ENCODE data around the gene DNAJC10. TPM values are rescaled to one million over a fixed set of nuclear protein-coding genes. Genes with fewer than 3 reads are reported as not detected.

The DNAJC10 gene
- total RNA-seq, 2 experiments from 2014 or later: 34.0 to 34.1 TPM

- peaks cover 29% of the 10 kb centered on the region for H3K27me3 Mint-ChIP-seq
- H3K4me1 Mint-ChIP-seq (ENCODE audit: low read depth): no peaks in the 10 kb centered on the region
- ChIA-PET CTCF (no interaction called here), POLR2A (no interaction called here)
- ATAC-seq (ENCODE audit: poor library complexity): no peak
- H3K36me3 Mint-ChIP-seq (ENCODE audit: low read depth): no peaks in the 10 kb centered on the region
- no peak overlapping the region for H3K4me3 ChIP-seq (ENCODE audit: low read length)
- DNase-seq: no peak
- no peak overlapping the region for H3K27ac Mint-ChIP-seq
- H3K27me3 ChIP-seq (ENCODE audit: control insufficient read depth in 1 of 2, insufficient read depth in 2 of 2, low read length in 2 of 2): no peaks in the 10 kb centered on the region
- H3K9me3 Mint-ChIP-seq: no peaks in the 10 kb centered on the region
- intact Hi-C loops (cut with DNase I, micrococcal nuclease): no loop called here
- no peaks in the 10 kb centered on the region for H3K4me1 ChIP-seq (ENCODE audit: insufficient read depth, low read length)
- H3K4me3 Mint-ChIP-seq: no peak overlapping the region
- H3K9me3 ChIP-seq (ENCODE audit: control insufficient read depth in 1 of 2, insufficient read depth in 1 of 2, low read length in 2 of 2): no peaks in the 10 kb centered on the region
- no peaks in the 10 kb centered on the region for H3K36me3 ChIP-seq (ENCODE audit: insufficient read depth, low read length)
- no peak for TF ChIP-seq CTCF (IDR thresholded peaks at IDR 0.05)
- H3K27ac ChIP-seq (ENCODE audit: low read depth in 1 of 2, low read length in 2 of 2): no peak overlapping the region
Observed at GRCh38 chr2:182814380-182814779, 98.3 kb downstream of the DNAJC10 start.

GRCh38 chr2:182814804-182815203 is 98.7 kb downstream of the DNAJC10 start:
- Mint-ChIP-seq H3K9me3 (no peaks in the 10 kb centered on the region), H3K36me3 (ENCODE audit: low read depth) (no peaks in the 10 kb centered on the region), H3K27me3 (peaks cover 29% of the 10 kb centered on the region), H3K4me1 (ENCODE audit: low read depth) (no peaks in the 10 kb centered on the region), H3K4me3 (no peak overlapping the region), H3K27ac (no peak overlapping the region)
- TF ChIP-seq CTCF (IDR thresholded peaks at IDR 0.05): no peak
- ChIA-PET POLR2A (no interaction called here), CTCF (no interaction called here)
- intact Hi-C loops (cut with DNase I, micrococcal nuclease): no loop called here
- DNase-seq (no peak), ATAC-seq (ENCODE audit: poor library complexity) (no peak)
- Histone ChIP-seq H3K36me3 (ENCODE audit: insufficient read depth, low read length) (no peaks in the 10 kb centered on the region), H3K4me1 (ENCODE audit: insufficient read depth, low read length) (no peaks in the 10 kb centered on the region), H3K4me3 (ENCODE audit: low read length) (no peak overlapping the region), H3K9me3 (ENCODE audit: control insufficient read depth in 1 of 2, insufficient read depth in 1 of 2, low read length in 2 of 2) (no peaks in the 10 kb centered on the region), H3K27me3 (ENCODE audit: control insufficient read depth in 1 of 2, insufficient read depth in 2 of 2, low read length in 2 of 2) (no peaks in the 10 kb centered on the region), H3K27ac (ENCODE audit: low read depth in 1 of 2, low read length in 2 of 2) (no peak overlapping the region)

- H3K27me3 ChIP-seq (ENCODE audit: control insufficient read depth in 1 of 2, insufficient read depth in 2 of 2, low read length in 2 of 2): no peaks in the 10 kb centered on the region
- H3K4me1 Mint-ChIP-seq (ENCODE audit: low read depth): no peaks in the 10 kb centered on the region
- no peaks in the 10 kb centered on the region for H3K4me1 ChIP-seq (ENCODE audit: insufficient read depth, low read length)
- no peak overlapping the region for H3K4me3 Mint-ChIP-seq
- no peaks in the 10 kb centered on the region for H3K36me3 ChIP-seq (ENCODE audit: insufficient read depth, low read length)
- no peaks in the 10 kb centered on the region for H3K9me3 ChIP-seq (ENCODE audit: control insufficient read depth in 1 of 2, insufficient read depth in 1 of 2, low read length in 2 of 2)
- CTCF ChIA-PET: interaction anchor here (1.6 kb wide), 1 partner anchor 10 kb away, joined by 5 read pairs; no protein-coding TSS in a partner anchor
- intact Hi-C loops (cut with DNase I, micrococcal nuclease): no loop called here
- POLR2A ChIA-PET: no interaction called here
- H3K9me3 Mint-ChIP-seq: no peaks in the 10 kb centered on the region
- H3K27ac Mint-ChIP-seq: no peak overlapping the region
- H3K27me3 Mint-ChIP-seq: peaks cover 29% of the 10 kb centered on the region
- ATAC-seq (ENCODE audit: poor library complexity) (no peak), DNase-seq (no peak)
- H3K27ac ChIP-seq (ENCODE audit: low read depth in 1 of 2, low read length in 2 of 2): no peak overlapping the region
- no peaks in the 10 kb centered on the region for H3K36me3 Mint-ChIP-seq (ENCODE audit: low read depth)
- H3K4me3 ChIP-seq (ENCODE audit: low read length): no peak overlapping the region
- no peak for TF ChIP-seq CTCF (IDR thresholded peaks at IDR 0.05)
Observed at GRCh38 chr2:182816866-182817265, 100.8 kb downstream of the DNAJC10 start.

Measured in CD4-positive, alpha-beta T cell (primary cell).